ENCODE results near the gene GOLGA5.
A peak's percentile ranks its signal among the peaks of the same experiment; 100 is the strongest.
"Not testable (repeated sequence)": the region's sequence is repeated elsewhere in the genome, so short reads cannot be mapped to it uniquely, and the experiment has no call there.

Gene GOLGA5

DNA sequence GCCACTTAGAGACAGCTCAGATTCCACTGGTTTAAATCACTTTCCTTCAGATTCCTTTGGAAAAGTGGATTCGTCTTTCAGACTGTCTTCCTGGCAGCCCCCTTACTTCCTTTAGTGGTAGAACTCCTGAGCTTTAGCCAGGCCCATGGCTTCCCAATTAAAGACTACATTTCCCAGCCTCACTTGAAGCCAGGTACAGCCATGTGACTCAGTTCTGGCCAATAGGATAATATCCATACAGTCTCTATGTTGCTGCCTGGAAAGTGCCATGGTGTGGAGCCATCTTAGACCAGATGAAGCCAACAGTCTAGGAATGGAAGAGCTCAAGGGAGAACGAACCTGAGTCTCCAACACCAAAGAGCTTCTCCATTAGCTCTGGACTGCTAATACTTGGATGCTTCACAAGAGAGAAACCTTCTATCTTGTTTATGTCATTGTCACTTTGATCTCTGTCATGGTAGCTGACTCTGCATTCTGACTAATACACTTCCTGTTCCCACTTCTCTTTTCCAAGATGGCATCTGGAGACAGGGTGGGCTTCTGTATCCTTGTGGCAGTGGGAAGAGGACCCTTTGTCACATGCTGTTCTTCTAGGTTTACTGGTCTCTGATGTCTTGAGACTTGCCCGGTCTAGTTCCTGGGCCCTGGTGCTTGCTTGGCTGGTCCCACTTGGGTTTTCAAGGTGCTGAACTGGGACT, 15.1 kb upstream of the GOLGA5 start:
- DNase-seq = not testable (repeated sequence)

GRCh38 chr14:92780444-92781232, 13.5 kb upstream of the GOLGA5 start:
- DNase-seq = peak in 1 of 2 donors; percentile 22

DNA sequence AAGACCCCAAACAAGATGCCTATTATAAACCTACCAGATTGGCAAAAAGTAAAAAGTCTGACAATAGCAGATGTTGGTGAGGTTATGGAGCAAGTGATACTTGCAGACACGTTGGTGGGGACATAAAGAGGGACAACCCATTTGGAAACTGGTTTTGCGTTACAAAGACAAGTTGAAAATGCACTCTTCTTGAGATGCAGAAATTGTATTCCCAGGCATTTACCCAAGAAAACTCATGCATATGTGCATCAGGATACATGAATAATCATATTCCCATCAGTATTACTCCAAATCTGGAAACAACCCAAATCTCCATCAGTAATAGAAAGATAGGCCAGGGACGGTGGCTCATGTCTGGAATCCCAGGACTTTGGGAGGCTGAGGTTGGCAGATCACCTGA, 12.8 kb upstream of the GOLGA5 start:
- no peak for DNase-seq

DNA sequence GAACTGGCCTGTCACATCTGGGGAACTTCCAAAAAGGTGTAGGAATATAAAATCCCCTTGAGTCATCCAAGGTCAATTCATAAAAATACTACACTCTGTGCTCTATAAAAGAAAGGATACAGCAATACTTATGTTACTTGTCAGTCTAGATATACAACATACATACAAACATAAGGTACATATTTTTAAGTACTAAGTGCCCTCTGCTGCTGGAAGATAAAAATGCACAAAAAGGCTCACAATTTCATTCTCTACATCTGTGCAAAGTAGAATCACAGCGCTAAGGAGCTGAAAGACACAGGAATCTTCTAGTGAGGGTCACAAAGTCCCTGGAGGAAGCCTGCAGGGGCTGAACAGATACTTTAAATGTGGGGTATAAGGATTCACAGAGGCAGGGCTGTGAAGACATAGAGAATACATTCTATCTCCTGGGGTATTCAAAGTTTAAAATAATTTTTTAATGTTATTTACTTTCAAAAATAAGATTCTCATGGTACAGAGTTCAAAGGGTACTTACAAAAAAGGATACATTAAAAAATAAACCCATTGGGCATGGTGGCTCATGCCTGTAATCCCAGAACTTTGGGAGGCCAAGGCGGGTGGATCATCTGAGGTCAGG, 10.2 kb upstream of the GOLGA5 start:
- peak; percentile 39 to 67 for DNase-seq

GRCh38 chr14:92785667-92786426, 8.3 kb upstream of the GOLGA5 start:
- DNase-seq = no peak

DNA sequence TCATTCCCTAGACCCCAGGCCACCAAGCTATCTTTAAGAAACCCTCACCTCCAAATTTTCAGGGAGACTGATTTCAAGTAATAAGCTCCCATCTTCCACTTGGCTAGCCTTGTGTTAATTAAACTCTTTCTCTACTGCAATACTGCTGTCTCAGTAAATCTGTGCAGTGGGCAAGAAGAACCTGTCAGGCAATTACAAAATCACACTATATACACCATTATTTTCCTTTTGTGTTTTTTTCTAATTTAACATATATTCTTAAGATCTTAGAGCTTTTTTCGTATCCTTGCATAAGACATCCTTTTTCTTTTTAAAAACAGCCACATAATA, 7.7 kb upstream of the GOLGA5 start:
- no peak for DNase-seq

- no peak for DNase-seq
Measured at GRCh38 chr14:92787554-92787953, 6.6 kb upstream of the GOLGA5 start.

DNA sequence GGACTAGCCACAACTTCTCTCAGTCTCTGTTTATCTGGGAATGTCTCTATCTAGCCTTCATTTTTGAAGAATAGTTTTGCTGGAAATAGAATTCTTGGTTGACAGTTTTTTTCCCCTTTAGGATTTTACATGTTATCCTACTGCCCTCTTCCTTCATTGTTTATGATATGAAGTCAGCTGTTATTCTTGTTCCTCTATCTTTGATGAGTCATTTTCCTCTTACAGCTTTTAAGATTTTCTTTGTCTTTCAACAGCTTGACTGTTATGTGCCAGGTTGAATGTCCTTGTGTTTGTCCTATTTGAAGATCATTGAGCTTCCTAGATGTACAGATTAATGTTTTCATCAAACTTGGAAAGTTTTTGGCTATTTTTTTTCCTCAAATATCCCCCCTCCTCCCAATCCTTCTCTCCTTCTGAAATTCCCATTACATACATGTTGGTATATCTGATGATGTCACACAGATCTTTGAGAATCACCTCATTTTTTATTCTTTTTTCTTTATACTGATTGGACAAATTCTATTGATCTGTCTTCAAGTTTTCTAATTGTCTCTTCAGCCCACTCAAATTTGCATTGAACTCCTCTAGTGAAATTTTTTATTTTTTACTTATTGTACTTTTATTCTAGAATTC, 4.5 kb upstream of the GOLGA5 start:
- DNase-seq = no peak

DNA sequence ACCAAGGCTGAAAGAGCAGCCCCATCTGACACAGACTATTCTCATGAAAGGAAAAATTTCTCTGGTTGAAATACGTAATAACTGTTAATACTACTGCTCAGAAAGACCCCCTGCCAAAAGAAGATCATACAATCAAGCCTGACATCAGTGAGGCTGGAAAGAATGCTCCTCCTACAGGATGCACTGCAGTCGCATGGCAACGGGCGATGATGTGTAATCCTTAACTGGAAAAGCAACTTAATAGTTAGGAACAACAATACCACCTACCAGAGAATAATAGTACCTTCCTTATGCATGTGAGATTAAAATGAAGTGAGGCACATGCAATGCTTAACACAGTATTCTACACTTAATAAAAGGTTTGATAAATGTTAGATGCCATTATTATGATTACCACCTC, 1.2 kb upstream of the GOLGA5 start:
- no peak for DNase-seq

DNA sequence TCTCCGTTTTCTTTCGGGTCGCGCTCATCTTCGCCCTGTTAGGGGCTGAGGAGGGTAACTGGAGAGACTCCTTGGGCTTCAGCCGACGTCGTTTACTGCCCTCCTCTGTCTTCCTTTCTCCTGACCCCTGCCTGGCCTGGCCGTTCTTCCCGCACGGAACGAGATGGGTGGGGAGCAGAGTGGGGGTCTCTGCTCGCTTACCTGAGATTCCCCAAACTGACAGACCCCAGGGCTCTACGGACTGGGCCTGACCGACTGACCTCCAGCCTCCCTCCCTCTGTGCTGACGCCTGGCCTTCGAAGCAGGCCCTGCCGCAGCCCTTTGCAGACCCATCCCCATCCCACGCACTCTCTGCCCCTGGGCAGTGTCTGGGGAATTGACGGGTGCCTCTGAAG, 439 bp downstream of the GOLGA5 start:
- DNase-seq = no peak

GRCh38 chr14:92794961-92795360, 856 bp downstream of the GOLGA5 start:
- no peak for DNase-seq

DNA sequence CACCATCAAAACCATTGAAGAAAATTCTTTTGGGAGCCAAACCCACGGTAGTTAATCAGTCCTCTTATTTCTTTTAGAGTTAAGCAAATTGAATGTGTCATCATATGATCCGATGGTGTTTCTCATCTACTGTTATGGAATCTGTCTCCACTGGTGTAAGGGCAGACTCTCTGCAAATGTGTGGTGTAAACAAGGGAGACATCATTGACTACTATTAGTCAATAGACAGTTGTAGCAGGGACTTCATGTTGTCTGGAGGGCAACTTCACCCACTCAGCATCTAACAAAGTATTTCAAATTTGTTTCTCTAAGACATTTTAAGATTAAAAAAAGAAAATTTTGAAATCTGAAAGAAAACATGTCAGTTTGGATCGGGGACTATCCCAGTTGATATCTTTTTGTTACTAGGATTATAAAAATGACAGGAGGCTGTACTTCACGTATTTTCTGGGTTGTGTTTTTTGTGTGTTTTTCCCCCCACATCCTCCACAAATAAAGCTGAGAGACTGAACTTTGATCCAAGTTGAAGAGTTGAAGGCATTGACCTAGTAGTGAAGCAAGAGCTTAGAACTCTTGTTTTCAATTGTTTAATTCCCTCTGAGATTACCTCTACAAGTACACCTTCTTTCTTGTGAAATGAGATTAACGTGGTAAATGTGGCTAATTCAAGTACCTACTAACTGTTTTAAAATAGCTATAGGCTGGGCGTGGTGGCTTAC, 4.0 kb downstream of the GOLGA5 start:
- no peak for DNase-seq

GRCh38 chr14:92798811-92799210, 4.7 kb downstream of the GOLGA5 start:
- no peak for DNase-seq

DNA sequence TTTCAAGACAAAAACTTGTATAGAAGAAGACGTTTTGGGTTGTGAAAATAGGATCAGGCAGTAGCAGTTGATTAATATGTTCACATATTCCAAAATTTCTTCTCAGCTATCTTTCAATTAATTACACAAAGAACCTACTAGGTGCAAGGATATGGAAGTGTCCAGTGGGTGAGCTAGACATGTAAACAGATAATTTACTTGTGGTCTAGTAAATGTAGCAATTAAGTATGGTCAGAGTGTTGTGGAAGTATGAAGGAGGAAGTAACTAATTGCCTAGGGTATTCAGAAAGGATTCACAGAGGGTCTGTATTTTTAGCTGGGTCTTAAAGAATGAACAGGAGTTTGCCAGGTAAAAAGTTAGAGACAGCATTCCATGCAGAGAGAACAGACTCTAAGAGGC, 5.9 kb downstream of the GOLGA5 start:
- no peak for DNase-seq

GRCh38 chr14:92800525-92800924, 6.4 kb downstream of the GOLGA5 start:
- DNase-seq = no peak

DNA sequence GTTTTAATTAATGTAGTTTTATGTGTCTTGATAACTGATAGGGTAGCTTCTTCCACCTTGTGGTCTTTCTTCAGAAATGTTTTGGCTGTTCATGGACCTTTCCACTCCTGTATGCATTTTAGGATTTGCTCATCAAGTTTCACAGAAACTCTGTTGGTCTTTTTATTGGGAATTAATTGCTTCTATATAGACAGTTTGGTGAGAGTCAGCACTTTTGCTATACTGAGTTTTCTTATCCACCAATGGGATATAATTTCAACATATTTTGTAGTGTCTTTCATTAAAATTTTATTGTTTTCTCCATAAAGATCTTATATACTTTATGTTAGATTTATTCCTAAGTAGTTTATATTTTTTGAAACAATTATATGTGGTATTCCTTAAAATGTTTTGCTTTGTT, 7.8 kb downstream of the GOLGA5 start:
- no peak for DNase-seq

DNA sequence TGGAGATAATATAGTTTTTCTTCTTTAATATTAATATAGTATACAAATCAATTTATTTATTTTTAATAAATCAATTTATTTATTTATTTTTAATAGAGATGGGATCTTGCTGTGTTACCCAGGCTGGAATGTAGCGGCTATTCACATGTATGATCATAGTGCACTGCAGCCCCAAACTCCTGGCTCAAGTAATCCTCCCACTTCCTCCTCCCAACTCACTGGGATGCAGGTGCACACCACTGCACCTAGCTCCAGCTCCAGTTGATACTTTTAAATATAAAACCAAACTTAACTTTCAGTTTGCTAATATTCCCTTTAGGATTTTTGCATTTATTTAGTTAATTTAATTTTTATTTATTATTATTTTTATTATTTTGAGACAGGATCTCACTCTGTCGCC, 8.6 kb downstream of the GOLGA5 start:
- no peak for DNase-seq

DNA sequence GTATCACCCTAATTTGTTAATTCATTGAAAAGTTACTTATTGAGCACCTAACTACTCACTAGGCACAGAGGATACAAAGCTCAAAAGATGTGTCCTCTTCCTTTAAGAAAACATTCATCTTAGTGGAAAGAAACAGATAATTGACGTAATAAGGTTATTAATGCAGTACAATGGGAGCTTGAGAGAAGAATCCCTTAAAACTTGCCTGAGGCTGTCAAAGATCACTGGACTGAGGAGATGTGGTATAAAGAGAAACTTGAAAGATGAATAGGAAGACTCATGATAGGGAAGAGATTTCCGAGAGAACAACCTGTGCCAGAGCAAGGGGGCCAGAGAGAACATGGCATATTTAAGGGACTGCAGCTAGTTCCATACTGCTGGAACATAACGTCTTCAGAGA, 19.1 kb downstream of the GOLGA5 start:
- DNase-seq = no peak

- no peak for DNase-seq
Measured at GRCh38 chr14:92819011-92819597, 25.0 kb downstream of the GOLGA5 start.

DNA sequence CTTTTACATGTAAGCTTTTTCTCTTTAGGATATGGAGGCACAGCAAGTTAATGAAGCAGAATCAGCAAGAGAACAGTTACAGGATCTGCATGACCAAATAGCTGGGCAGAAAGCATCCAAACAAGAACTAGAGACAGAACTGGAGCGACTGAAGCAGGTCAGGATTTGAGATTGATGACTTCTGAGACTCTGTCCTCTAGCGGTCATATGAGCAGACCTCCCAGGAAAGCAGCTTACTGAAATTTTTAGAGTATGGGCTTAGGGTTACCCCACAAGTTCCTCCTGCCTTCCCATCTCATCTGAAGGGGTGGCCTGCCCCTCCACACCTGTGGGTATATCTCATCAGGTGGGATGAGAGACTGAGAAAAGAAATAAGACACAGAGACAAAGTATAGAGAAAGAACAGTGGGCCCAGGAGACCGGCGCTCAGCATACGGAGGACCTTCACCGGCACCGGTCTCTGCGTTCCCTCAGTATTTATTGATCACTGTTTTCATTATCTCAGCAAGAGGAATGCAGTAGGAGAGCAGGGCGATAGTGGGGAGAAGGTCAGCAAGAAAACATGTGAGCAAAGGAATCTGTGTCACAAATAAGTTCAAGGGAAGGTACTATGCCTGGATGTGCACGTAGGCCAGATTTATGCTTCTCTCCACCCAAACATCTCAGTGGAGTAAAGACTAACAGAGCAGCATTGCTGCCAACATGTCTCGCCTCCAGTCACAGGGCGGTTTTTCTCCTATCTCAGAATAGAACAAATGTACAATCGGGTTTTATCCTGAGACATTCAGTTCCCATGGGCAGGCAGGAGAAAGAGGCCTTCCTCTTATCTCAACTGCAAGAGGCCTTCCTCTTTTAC, 25.8 kb downstream of the GOLGA5 start:
- DNase-seq = not testable (repeated sequence)

GRCh38 chr14:92820536-92820840, 26.4 kb downstream of the GOLGA5 start:
- DNase-seq = not testable (repeated sequence)

Measured in CD4-positive, alpha-beta T cell treated with Interleukin-4 for 1 hour (primary cell).